HepG2 (cell line): Measurements from ENCODE around the gene ANKHD1. TPM values are rescaled to one million over a fixed set of nuclear protein-coding genes. Genes with fewer than 3 reads are reported as not detected.

Experiments
- ATAC-seq: fragments of 200-7000 bp; cut with Tn5 transposase; 3 replicates; pipeline ENCODE4 v1.9.1; 2020; ENCODE audit warnings: mild to moderate bottlenecking, moderate library complexity
- BruUV-seq: library from RNA; stranded (reverse); fragments of 400-500 nt; replicated peaks from 2 replicates; lab custom pipeline; 2021; lab: Mats Ljungman, UMichigan
- CTCF ChIA-PET: fragments of 300-600 bp; formaldehyde crosslinking; extraction: SDS; loops from one replicate; lab custom pipeline; 2021; ENCODE audit warnings: low total read pairs, inconsistent platforms, low intra/inter-chr PET ratio; lab: Yijun Ruan, JAX
- POLR2A ChIA-PET: fragments of 350-600 bp; sonication (Branson Sonifier 250); formaldehyde crosslinking; loops from one replicate; lab custom pipeline; 2020; ENCODE audit warnings: antibody characterized with exemption, inconsistent platforms; lab: Yijun Ruan, JAX
- DNase-seq: peaks from one replicate; pipeline ENCODE4 v3.0.0-alpha.2; 2015; ENCODE audit warnings: low spot score
- FAIRE-seq: peaks from 3 replicates; lab custom pipeline; 2011; peaks lifted over from hg19 to GRCh38; lab: Jason Lieb, UNC
- H2AFZ ChIP-seq: one replicate; pipeline ENCODE4 v1.6.1; 2011; ENCODE audit warnings: low read length, inconsistent platforms
- H3K27ac ChIP-seq: fragments of 300-600 bp; 3 replicates; pipeline ENCODE4 v1.8.0; 2011; ENCODE audit warnings: mixed run types, mild to moderate bottlenecking, mixed read lengths, low read length, inconsistent platforms; ENCODE audit not compliant: insufficient read depth; ENCODE audit errors: extremely low read length
- H3K27me3 ChIP-seq, 2 experiments: fragments of 200-600 bp in 1 of 2; 2 replicates in 1 of 2; 3 replicates in 1 of 2; pipeline versions ENCODE4 v1.6.0 to v1.8.0; 2011; ENCODE audit warnings: low read length in 2 of 2, mild to moderate bottlenecking in 2 of 2, moderate library complexity in 2 of 2, inconsistent platforms in 1 of 2; ENCODE audit not compliant: insufficient read depth in 2 of 2, control insufficient read depth in 1 of 2
- H3K36me3 ChIP-seq, 2 experiments: fragments of 200-600 bp in 1 of 2; replicated peaks in 1 of 2; 2 replicates in 1 of 2; 3 replicates in 1 of 2; pipeline versions ENCODE4 v1.5.1 to v1.8.0; 2011; ENCODE audit warnings: low read length in 2 of 2, inconsistent platforms in 1 of 2; ENCODE audit not compliant: insufficient read depth in 2 of 2, control insufficient read depth in 1 of 2
- H3K4me1 ChIP-seq: 2 replicates; pipeline ENCODE4 v1.5.1; 2012; ENCODE audit warnings: low read length, inconsistent platforms; ENCODE audit not compliant: insufficient read depth
- H3K4me2 ChIP-seq: 2 replicates; pipeline ENCODE4 v1.6.0; 2011; ENCODE audit warnings: low read depth, low read length, inconsistent platforms
- H3K4me3 ChIP-seq, 3 experiments: fragments of 200-600 bp in 1 of 3; sonication (generic), shearing (Covaris generic) in 1 of 3; replicated peaks in 1 of 3; 2 replicates each; pipeline ENCODE4 v1.5.1; 2011 to 2016; ENCODE audit warnings: low read length in 3 of 3, inconsistent platforms in 2 of 3, low read depth in 2 of 3, mild to moderate bottlenecking in 2 of 3, control low read depth in 1 of 3, mixed read lengths in 1 of 3; ENCODE audit not compliant: insufficient read depth in 1 of 3
- H3K79me2 ChIP-seq: one replicate; pipeline ENCODE4 v1.6.1; 2011; ENCODE audit warnings: low read length, inconsistent platforms; ENCODE audit not compliant: insufficient read depth
- H3K9ac ChIP-seq: 2 replicates; pipeline ENCODE4 v1.6.0; 2011; ENCODE audit warnings: mild to moderate bottlenecking, low read depth, low read length, inconsistent platforms; ENCODE audit not compliant: insufficient read depth
- H3K9me3 ChIP-seq: 2 replicates; pipeline ENCODE4 v1.5.1; 2012; ENCODE audit warnings: mild to moderate bottlenecking, low read length
- H4K20me1 ChIP-seq: 2 replicates; pipeline ENCODE4 v1.6.0; 2011; ENCODE audit warnings: inconsistent platforms, mild to moderate bottlenecking, low read length, moderate library complexity; ENCODE audit not compliant: insufficient read depth
- ATF6 ChIP-seq: sonication (generic); formaldehyde crosslinking; conservative IDR thresholded peaks from 2 replicates; pipeline ENCODE4 v1.4.0; 2020; ENCODE audit warnings: missing genetic modification reagents
- HIVEP1 ChIP-seq: sonication (generic); formaldehyde crosslinking; IDR thresholded peaks from 2 replicates; pipeline ENCODE4 v1.4.0; 2020; ENCODE audit warnings: mild to moderate bottlenecking, missing genetic modification reagents
- LRRFIP1 ChIP-seq: sonication (generic); formaldehyde crosslinking; conservative IDR thresholded peaks from 2 replicates; pipeline ENCODE4 v1.4.0; 2020; ENCODE audit warnings: missing genetic modification reagents
- MIXL1 ChIP-seq: IDR thresholded peaks from 2 replicates; pipeline ENCODE4 v1.6.1; 2016
- ZNF121 ChIP-seq: sonication (generic); formaldehyde crosslinking; IDR thresholded peaks from 2 replicates; pipeline ENCODE4 v1.5.0; 2020; ENCODE audit warnings: mild to moderate bottlenecking, missing genetic modification reagents
- ZNF460 ChIP-seq: sonication (generic); formaldehyde crosslinking; IDR thresholded peaks from 2 replicates; pipeline ENCODE4 v1.5.1; 2020; ENCODE audit warnings: missing genetic modification reagents, mild to moderate bottlenecking, borderline replicate concordance
- ZNF770 ChIP-seq: sonication (generic); formaldehyde crosslinking; IDR thresholded peaks from 2 replicates; pipeline ENCODE4 v1.5.0; 2020; ENCODE audit warnings: mild to moderate bottlenecking, missing genetic modification reagents
- ZNF883 ChIP-seq: sonication (generic); formaldehyde crosslinking; IDR thresholded peaks from 2 replicates; pipeline ENCODE4 v1.5.1; 2020; ENCODE audit warnings: mild to moderate bottlenecking, missing genetic modification reagents; ENCODE audit errors: not compliant biosample characterization
- WGBS: methylation state at CpG from one replicate; pipeline ENCODE4 v1.1.6; 2017; ENCODE audit warnings: low lambda C conversion rate; 5-methylcytosine and 5-hydroxymethylcytosine counted together
- in situ Hi-C: cut with HindIII; loops from 2 replicates; pipeline ENCODE4 v1.10.0; 2017; ENCODE audit warnings: low pct_unique_long_range_greater_than_20kb; ENCODE audit not compliant: extremely low pct_ligation_motif_present
- intact Hi-C: fragments of 100-400 bp; cut with micrococcal nuclease; formaldehyde crosslinking; loops from one replicate; pipeline ENCODE4 v1.10.0; 2022; ENCODE audit not compliant: unreplicated experiment
- polyA plus RNA-seq, 8 experiments: library from polyadenylated mRNA; depleted of rRNA in 3 of 8; stranded (reverse) in 7 of 8; unstranded in 1 of 8; fragments of >200 nt; fragmentation: Illumina TruSeq in 4 of 8; extraction: Trizol in 4 of 8; gene quantifications; 2 replicates each; pipeline versions ENCODE4 v1.2.1 to v1.2.3, GENCODE V29; 2011 to 2016; ENCODE audit warnings: low read depth in 4 of 8, missing spikeins in 1 of 8, mixed read lengths in 1 of 8; ENCODE audit not compliant: insufficient read depth in 1 of 8
- total RNA-seq, 5 experiments: library from RNA; depleted of rRNA; stranded (reverse); fragments of >200 nt; fragmentation: Illumina TruSeq; extraction: Trizol; gene quantifications; 2 replicates each; pipeline ENCODE4 v1.2.3, GENCODE V29; 2016; ENCODE audit warnings: low read depth in 1 of 5

ANKHD1 gene
- total and polyA plus RNA-seq, 2 of the 13 experiments (the other 11 are each of a cell fraction or from before 2014, with no cell fraction given) = 69.9 to 82.0 TPM

- no peak for ATAC-seq
- in situ Hi-C loops = no loop called here
Observed at GRCh38 chr5:140383300-140383699, 18.3 kb upstream of the ANKHD1 start.

GRCh38 chr5:140388052-140388451, 13.6 kb upstream of the ANKHD1 start:
- in situ Hi-C loops (no loop called here), intact Hi-C loops (no loop called here)
- Histone ChIP-seq H3K36me3 (no peaks in the 10 kb centered on the region), H2AFZ (no peak overlapping the region), H3K4me2 (no peak overlapping the region), H3K9me3 (no peaks in the 10 kb centered on the region), H3K27ac (no peak overlapping the region), H3K79me2 (no peaks in the 10 kb centered on the region), H3K4me1 (no peaks in the 10 kb centered on the region), H4K20me1 (no peaks in the 10 kb centered on the region), H3K4me3 (no peak overlapping the region), H3K9ac (no peak overlapping the region), H3K27me3 (no peaks in the 10 kb centered on the region)
- CTCF ChIA-PET = no interaction called here
- BruUV-seq = no TSS peak
- no peak for FAIRE-seq
- DNase-seq = no peak
- TF ChIP-seq ZNF770 (CRISPR knock-in tag) = peak; percentile 65
- no peak for TF ChIP-seq LRRFIP1 (CRISPR knock-in tag)
- TF ChIP-seq MIXL1 (CRISPR knock-in tag) = no peak
- TF ChIP-seq HIVEP1 = no peak
- TF ChIP-seq ZNF121 (CRISPR knock-in tag) = peak; percentile 84
- peak; percentile 65; the same call in 1 of the 2 replicates for TF ChIP-seq ZNF460 (CRISPR knock-in tag)
- peak; percentile 61; the same call in 2 of the 3 replicates for ATAC-seq
- 55% methylated on average over 2 of the region's 2 CpGs for WGBS
- POLR2A ChIA-PET = interaction anchor here (0.7 to 1.0 kb wide), 2 partner anchors 13 to 15 kb away, joined by 3 read pairs; no protein-coding TSS in a partner anchor

More at GRCh38 chr5:140383300-140383699, 18.3 kb upstream of the ANKHD1 start:
- Histone ChIP-seq H2AFZ (no peak overlapping the region), H3K4me3 (no peak overlapping the region), H3K79me2 (no peaks in the 10 kb centered on the region), H3K9me3 (no peaks in the 10 kb centered on the region), H3K4me1 (no peaks in the 10 kb centered on the region), H3K27me3 (no peaks in the 10 kb centered on the region), H3K27ac (no peak overlapping the region), H3K9ac (no peak overlapping the region), H3K4me2 (no peak overlapping the region), H3K36me3 (no peaks in the 10 kb centered on the region), H4K20me1 (no peaks in the 10 kb centered on the region)
- no peak for TF ChIP-seq ATF6 (CRISPR knock-in tag)
- TF ChIP-seq ZNF883 (CRISPR knock-in tag) = no peak
- 74% methylated on average over 2 of the region's 2 CpGs for WGBS
- no peak for DNase-seq
- CTCF ChIA-PET = no interaction called here
- no peak for FAIRE-seq
- intact Hi-C loops = no loop called here
- POLR2A ChIA-PET = no interaction called here
- BruUV-seq = no TSS peak
